ENCODE results near the gene ACSM6. TPM values are rescaled to one million over a fixed set of nuclear protein-coding genes. Genes with fewer than 3 reads are reported as not detected.

Gene ACSM6
- polyA plus RNA-seq, 1 experiment: not detected

DNA sequence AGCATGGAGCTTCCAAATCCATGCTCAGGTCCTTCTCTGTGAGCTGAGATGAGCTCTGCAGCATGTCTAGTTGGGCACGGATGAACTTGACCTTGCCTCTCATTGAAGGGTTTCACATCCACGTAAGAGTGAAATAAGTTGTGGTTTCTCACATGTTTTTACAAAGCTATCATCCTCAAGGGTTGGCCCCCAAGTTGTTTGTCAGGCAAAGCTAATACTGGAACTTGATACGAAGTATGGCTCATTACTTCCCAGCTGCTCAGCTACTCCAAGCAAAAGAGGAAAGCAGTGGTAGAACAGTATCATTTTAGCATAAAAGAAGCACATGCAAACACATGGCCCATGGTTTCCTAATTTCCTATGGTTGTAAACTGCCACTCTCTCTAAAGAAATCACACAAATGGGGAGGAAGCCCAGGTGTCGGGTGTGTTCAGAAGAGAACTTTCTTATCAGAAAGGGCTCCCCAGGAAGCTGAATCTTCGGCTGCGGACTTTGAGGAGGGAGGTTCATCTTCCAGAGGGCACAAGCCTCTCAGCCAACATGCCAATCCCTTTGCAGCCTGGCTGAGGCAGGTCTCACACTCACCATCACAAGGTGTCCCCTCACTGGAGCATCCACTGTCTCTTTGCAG is 51.5 kb downstream of the ACSM6 start:
- peak overlapping the region; percentile 93 for H3K27ac ChIP-seq (ENCODE audit: low read depth, low read length)
- H3K27me3 ChIP-seq (ENCODE audit: control insufficient read depth, insufficient read depth, low read length): no peaks in the 10 kb centered on the region
- no peaks in the 10 kb centered on the region for H3K9me3 ChIP-seq (ENCODE audit: control insufficient read depth, insufficient read depth, low read length)
- TF ChIP-seq, protein P1, sequence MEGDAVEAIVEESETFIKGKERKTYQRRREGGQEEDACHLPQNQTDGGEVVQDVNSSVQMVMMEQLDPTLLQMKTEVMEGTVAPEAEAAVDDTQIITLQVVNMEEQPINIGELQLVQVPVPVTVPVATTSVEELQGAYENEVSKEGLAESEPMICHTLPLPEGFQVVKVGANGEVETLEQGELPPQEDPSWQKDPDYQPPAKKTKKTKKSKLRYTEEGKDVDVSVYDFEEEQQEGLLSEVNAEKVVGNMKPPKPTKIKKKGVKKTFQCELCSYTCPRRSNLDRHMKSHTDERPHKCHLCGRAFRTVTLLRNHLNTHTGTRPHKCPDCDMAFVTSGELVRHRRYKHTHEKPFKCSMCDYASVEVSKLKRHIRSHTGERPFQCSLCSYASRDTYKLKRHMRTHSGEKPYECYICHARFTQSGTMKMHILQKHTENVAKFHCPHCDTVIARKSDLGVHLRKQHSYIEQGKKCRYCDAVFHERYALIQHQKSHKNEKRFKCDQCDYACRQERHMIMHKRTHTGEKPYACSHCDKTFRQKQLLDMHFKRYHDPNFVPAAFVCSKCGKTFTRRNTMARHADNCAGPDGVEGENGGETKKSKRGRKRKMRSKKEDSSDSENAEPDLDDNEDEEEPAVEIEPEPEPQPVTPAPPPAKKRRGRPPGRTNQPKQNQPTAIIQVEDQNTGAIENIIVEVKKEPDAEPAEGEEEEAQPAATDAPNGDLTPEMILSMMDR (IDR thresholded peaks at IDR 0.05; ENCODE audit: low read depth, low read length): no peak
- CTCF ChIA-PET: interaction anchor here (0.6 to 18.8 kb wide), 27 partner anchors 9 to 448 kb away, joined by 3 to 507 read pairs (median 6); partner anchors contain the start of gene TCTN3
- POLR2A ChIA-PET: interaction anchor here (0.9 to 1.9 kb wide), 2 partner anchors 31 to 117 kb away, joined by 6 read pairs; no protein-coding TSS in a partner anchor
- no peak for DNase-seq (ENCODE audit: low read depth, low spot score)
- H3K4me3 ChIP-seq (ENCODE audit: low read depth, low read length): no peak overlapping the region

DNA sequence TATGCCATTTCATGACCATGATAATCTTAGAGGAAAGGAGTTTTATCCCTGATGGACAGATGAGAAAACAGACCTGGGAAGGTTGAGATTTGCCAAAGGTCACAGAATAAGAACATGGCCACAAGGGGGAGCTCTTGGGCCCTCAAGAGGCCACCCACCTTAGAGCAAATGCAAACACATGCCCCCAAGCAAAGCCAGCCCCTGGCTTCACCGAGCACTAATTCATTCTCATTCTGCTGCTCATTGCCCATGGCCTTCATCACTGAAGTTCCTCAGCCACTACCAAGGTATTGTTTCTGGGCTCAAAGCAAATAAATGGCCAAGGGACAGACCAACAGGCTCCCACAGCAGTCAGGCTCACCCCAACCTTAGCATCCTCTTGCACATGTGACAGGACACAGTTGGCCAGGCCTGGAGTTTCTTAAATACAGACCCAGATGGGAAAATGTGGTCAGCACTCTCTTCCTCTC is 52.6 kb downstream of the ACSM6 start:
- no peak overlapping the region for H3K4me3 ChIP-seq (ENCODE audit: low read depth, low read length)
- DNase-seq (ENCODE audit: low read depth, low spot score): no peak
- H3K27me3 ChIP-seq (ENCODE audit: control insufficient read depth, insufficient read depth, low read length): no peaks in the 10 kb centered on the region
- peak overlapping the region; percentile 93 for H3K27ac ChIP-seq (ENCODE audit: low read depth, low read length)
- H3K9me3 ChIP-seq (ENCODE audit: control insufficient read depth, insufficient read depth, low read length): no peaks in the 10 kb centered on the region
- CTCF ChIA-PET: interaction anchor here (0.5 to 18.8 kb wide), 35 partner anchors 11 to 184 kb away, joined by 3 to 507 read pairs (median 6); no protein-coding TSS in a partner anchor
- TF ChIP-seq, protein P1 (IDR thresholded peaks at IDR 0.05; ENCODE audit: low read depth, low read length): peak; percentile 78
- POLR2A ChIA-PET: interaction anchor here (0.8 to 1.9 kb wide), 6 partner anchors 13 to 116 kb away, joined by 3 to 8 read pairs (median 5); partner anchors contain the start of gene PDLIM1

DNA sequence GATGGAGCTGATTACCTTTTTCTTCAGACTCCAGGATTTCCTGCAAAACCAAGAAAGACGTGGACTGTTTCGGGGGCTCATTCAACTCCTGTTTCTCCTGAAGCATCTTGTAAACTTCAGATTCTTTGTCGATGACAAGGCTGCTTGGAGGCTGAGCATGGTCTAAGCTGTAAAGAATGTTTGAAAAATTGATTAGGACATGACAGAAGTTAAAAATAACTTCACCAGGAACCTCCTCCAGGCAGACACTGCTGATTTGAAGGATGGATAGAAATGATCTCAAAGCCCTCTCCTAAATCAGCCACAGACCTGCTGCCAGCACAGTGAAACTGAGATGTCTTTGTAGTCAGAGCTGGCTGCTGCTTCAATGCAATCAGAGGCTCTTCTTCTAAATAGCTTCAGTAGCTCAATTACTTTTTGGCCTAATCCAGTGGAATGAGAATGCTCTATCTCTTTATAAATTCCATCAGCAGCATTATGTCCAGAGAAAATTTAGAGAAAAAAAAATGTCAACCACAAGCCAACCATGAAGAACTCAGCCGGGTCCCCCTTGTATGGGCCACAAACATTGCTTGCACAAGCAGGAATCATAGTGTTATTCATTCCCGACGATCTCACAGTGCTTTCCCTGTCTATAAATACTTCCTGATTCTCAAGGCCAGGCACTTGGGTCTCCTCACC is 53.3 kb downstream of the ACSM6 start:
- no peak overlapping the region for H3K4me3 ChIP-seq (ENCODE audit: low read depth, low read length)
- ChIA-PET CTCF (interaction anchor here (0.5 to 18.8 kb wide), 38 partner anchors 8 to 1407 kb away, joined by 3 to 507 read pairs (median 4); no protein-coding TSS in a partner anchor), POLR2A (interaction anchor here (0.5 to 1.9 kb wide), 8 partner anchors 12 to 1776 kb away, joined by 3 to 9 read pairs (median 5); partner anchors contain the start of gene PDLIM1)
- peak overlapping the region; percentile 93 for H3K27ac ChIP-seq (ENCODE audit: low read depth, low read length)
- no peaks in the 10 kb centered on the region for H3K27me3 ChIP-seq (ENCODE audit: control insufficient read depth, insufficient read depth, low read length)
- no peaks in the 10 kb centered on the region for H3K9me3 ChIP-seq (ENCODE audit: control insufficient read depth, insufficient read depth, low read length)
- TF ChIP-seq, protein P1 (IDR thresholded peaks at IDR 0.05; ENCODE audit: low read depth, low read length): no peak
- DNase-seq (ENCODE audit: low read depth, low spot score): peak; percentile 81

DNA sequence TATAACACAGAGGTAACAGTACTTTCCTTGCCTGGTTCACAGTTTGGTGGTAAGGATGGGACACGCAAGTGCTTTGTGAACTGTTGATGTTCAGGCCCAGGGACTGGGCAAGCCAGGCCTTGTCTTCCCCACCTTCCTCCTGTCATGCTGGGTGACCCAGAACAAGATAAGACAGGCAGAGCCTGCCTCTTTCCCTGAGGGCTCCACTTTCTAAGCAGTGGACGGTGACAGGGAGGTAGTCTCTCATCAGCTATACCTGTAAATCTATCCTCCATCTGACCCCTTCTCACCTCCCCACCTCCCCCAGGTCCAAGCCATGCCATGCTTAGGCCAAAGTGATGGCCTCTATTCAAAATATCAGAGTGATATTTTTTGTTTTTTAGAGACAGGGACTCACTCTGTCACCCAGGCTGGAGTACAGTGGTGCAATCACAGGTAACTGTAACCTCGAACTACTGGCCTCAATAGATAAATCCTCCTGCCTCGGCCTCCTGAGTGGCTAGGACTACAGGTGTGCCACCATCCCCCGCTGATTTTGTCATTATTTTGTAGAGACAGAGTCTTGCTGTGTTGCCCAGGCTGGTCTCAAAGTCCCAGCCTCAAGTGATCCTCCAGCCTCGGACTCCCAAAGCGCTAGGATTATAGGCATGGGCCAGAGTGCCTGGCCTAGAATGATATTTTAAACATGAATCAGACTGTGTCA is 54.0 kb downstream of the ACSM6 start:
- ChIA-PET POLR2A (interaction anchor here (0.9 to 1.6 kb wide), 4 partner anchors 12 to 112 kb away, joined by 3 to 8 read pairs (median 5); partner anchors contain the start of gene PDLIM1), CTCF (interaction anchor here (0.9 to 18.8 kb wide), 8 partner anchors 12 to 133 kb away, joined by 3 to 507 read pairs (median 16); no protein-coding TSS in a partner anchor)
- Histone ChIP-seq H3K9me3 (ENCODE audit: control insufficient read depth, insufficient read depth, low read length) (no peaks in the 10 kb centered on the region), H3K4me3 (ENCODE audit: low read depth, low read length) (no peak overlapping the region), H3K27me3 (ENCODE audit: control insufficient read depth, insufficient read depth, low read length) (no peaks in the 10 kb centered on the region), H3K27ac (ENCODE audit: low read depth, low read length) (peak overlapping the region; percentile 84)
- TF ChIP-seq, protein P1 (IDR thresholded peaks at IDR 0.05; ENCODE audit: low read depth, low read length): no peak
- no peak for DNase-seq (ENCODE audit: low read depth, low spot score)
